GM12878 (cell line): ENCODE measurements around the gene ATP5F1A. TPM values are rescaled to one million over a fixed set of nuclear protein-coding genes. Genes with fewer than 3 reads are reported as not detected.

Experiments
- ATAC-seq: fragments of 200-7000 bp; cut with Tn5 transposase; 3 replicates; pipeline ENCODE4 v1.9.1; 2020; ENCODE audit warnings: mild to moderate bottlenecking, moderate library complexity
- BruUV-seq: library from RNA; stranded (reverse); fragments of 400-500 nt; replicated peaks from 2 replicates; lab custom pipeline; 2021; lab: Mats Ljungman, UMichigan
- CTCF ChIA-PET: fragments of 300-600 bp; sonication (Branson Sonifier 250); formaldehyde crosslinking; extraction: SDS; loops from one replicate; lab custom pipeline; 2021; ENCODE audit warnings: inconsistent platforms; lab: Yijun Ruan, JAX
- POLR2A ChIA-PET: fragments of 350-600 bp; formaldehyde crosslinking; extraction: SDS; loops from one replicate; lab custom pipeline; 2021; ENCODE audit warnings: inconsistent platforms; lab: Charles Lee
- RAD21 ChIA-PET: fragments of 300-600 bp; sonication (Branson Sonifier 250); formaldehyde crosslinking; loops from one replicate; lab custom pipeline; 2023; ENCODE audit warnings: antibody characterized with exemption; ENCODE audit not compliant: unreplicated experiment; lab: Charles Lee
- SMC1A ChIA-PET: fragments of 300-600 bp; sonication (Branson Sonifier 250); formaldehyde crosslinking; loops from one replicate; lab custom pipeline; 2023; ENCODE audit not compliant: unreplicated experiment, uncharacterized antibody; lab: Charles Lee
- DNase-seq: peaks from one replicate; pipeline ENCODE4 v3.0.0-alpha.2; 2011; ENCODE audit warnings: low read depth, low spot score
- FAIRE-seq: peaks from 3 replicates; lab custom pipeline; 2011; peaks lifted over from hg19 to GRCh38; lab: Jason Lieb, UNC
- H2AFZ ChIP-seq: 2 replicates; pipeline ENCODE4 v1.6.0; 2011; ENCODE audit warnings: low read depth, low read length, control low read depth; ENCODE audit not compliant: control insufficient read depth
- H3K27ac ChIP-seq: 2 replicates; pipeline ENCODE4 v1.5.1; 2011; ENCODE audit warnings: control low read depth; ENCODE audit not compliant: control insufficient read depth, insufficient read depth
- H3K27me3 ChIP-seq, 2 experiments: replicated peaks in 1 of 2; 2 replicates each; pipeline versions ENCODE4 v1.6.0 to v1.6.1; 2011; ENCODE audit warnings: low read length in 1 of 2; ENCODE audit not compliant: control insufficient read depth in 2 of 2, insufficient read depth in 2 of 2
- H3K36me3 ChIP-seq, 2 experiments: 2 replicates each; pipeline ENCODE4 v1.5.1; 2011; ENCODE audit warnings: low read length in 1 of 2; ENCODE audit not compliant: control insufficient read depth in 2 of 2, insufficient read depth in 2 of 2
- H3K4me1 ChIP-seq: 2 replicates; pipeline ENCODE4 v1.6.1; 2011; ENCODE audit warnings: mild to moderate bottlenecking, low read length, moderate library complexity, mixed read lengths; ENCODE audit not compliant: control insufficient read depth, insufficient read depth
- H3K4me2 ChIP-seq: 2 replicates; pipeline ENCODE4 v1.6.0; 2011; ENCODE audit warnings: control low read depth; ENCODE audit not compliant: control insufficient read depth, insufficient read depth
- H3K4me3 ChIP-seq: fragments of 200-600 bp; sonication (generic); 2 replicates; pipeline ENCODE4 v1.5.1; 2016
- H3K79me2 ChIP-seq: 2 replicates; pipeline ENCODE4 v1.6.0; 2011; ENCODE audit warnings: low read length; ENCODE audit not compliant: control insufficient read depth, insufficient read depth
- H3K9ac ChIP-seq: 2 replicates; pipeline ENCODE4 v1.8.0; 2011; ENCODE audit warnings: low read length, control low read depth, mixed read lengths; ENCODE audit not compliant: control insufficient read depth, insufficient read depth
- H3K9me3 ChIP-seq: replicated peaks from 3 replicates; pipeline ENCODE4 v1.5.1; 2011; ENCODE audit warnings: mild to moderate bottlenecking, low read length; ENCODE audit not compliant: control insufficient read depth, insufficient read depth
- H4K20me1 ChIP-seq: 2 replicates; pipeline ENCODE4 v1.6.0; 2011; ENCODE audit not compliant: control insufficient read depth, insufficient read depth
- BACH1 ChIP-seq: fragments of 450-650 bp; IDR thresholded peaks from 2 replicates; pipeline ENCODE4 v1.6.1; 2017; ENCODE audit warnings: mild to moderate bottlenecking, borderline replicate concordance
- CBFB ChIP-seq: IDR thresholded peaks from 2 replicates; pipeline ENCODE4 v1.6.1; 2016; ENCODE audit warnings: antibody characterized with exemption, low read depth
- CBX3 ChIP-seq: fragments of 200-600 bp; sonication (generic); IDR thresholded peaks from 2 replicates; pipeline ENCODE4 v1.6.1; 2016; ENCODE audit warnings: low read depth, borderline replicate concordance
- CREB1 ChIP-seq: IDR thresholded peaks from 2 replicates; pipeline ENCODE4 v1.6.1; 2012; ENCODE audit warnings: low read depth, mild to moderate bottlenecking, inconsistent platforms
- CREM ChIP-seq: IDR thresholded peaks from 2 replicates; pipeline ENCODE4 v1.6.1; 2014; ENCODE audit warnings: antibody characterized with exemption, low read depth
- DPF2 ChIP-seq: fragments of 450-650 bp; IDR thresholded peaks from 2 replicates; pipeline ENCODE4 v1.6.1; 2017; ENCODE audit warnings: mild to moderate bottlenecking
- EGR1 ChIP-seq, 2 experiments: IDR thresholded peaks; 1 replicate in 1 of 2; 2 replicates in 1 of 2; pipeline ENCODE4 v1.6.1; 2011 to 2012; ENCODE audit warnings: low read depth in 2 of 2, low read length in 2 of 2, borderline replicate concordance in 1 of 2, mild to moderate bottlenecking in 1 of 2, moderate library complexity in 1 of 2
- GATAD2B ChIP-seq: fragments of 450-650 bp; conservative IDR thresholded peaks from 2 replicates; pipeline ENCODE4 v1.6.1; 2017; ENCODE audit warnings: low read depth, mild to moderate bottlenecking, moderate library complexity
- IKZF1 ChIP-seq: fragments of 450-650 bp; conservative IDR thresholded peaks from 2 replicates; pipeline ENCODE4 v1.6.1; 2017; ENCODE audit warnings: antibody characterized with exemption, mild to moderate bottlenecking
- IKZF2 ChIP-seq, 2 experiments: fragments of 450-650 bp; IDR thresholded peaks; 2 replicates each; pipeline ENCODE4 v1.6.1; 2017; ENCODE audit warnings: mild to moderate bottlenecking in 2 of 2, moderate library complexity in 2 of 2
- IRF4 ChIP-seq: IDR thresholded peaks from 2 replicates; pipeline ENCODE4 v1.6.1; 2011; ENCODE audit warnings: low read depth, low read length
- MEF2B ChIP-seq: fragments of 450-650 bp; IDR thresholded peaks from 2 replicates; pipeline ENCODE4 v1.6.1; 2018; ENCODE audit warnings: mild to moderate bottlenecking, moderate library complexity; ENCODE audit not compliant: partially characterized antibody, poor library complexity, severe bottlenecking
- NFYB ChIP-seq: IDR thresholded peaks from 2 replicates; pipeline ENCODE4 v1.6.1; 2011; ENCODE audit warnings: low read depth, mild to moderate bottlenecking, low read length, improper control_type of control experiment, moderate library complexity; ENCODE audit not compliant: insufficient read depth
- POLR2A ChIP-seq: IDR thresholded peaks from 2 replicates; pipeline ENCODE4 v1.6.1; 2011; ENCODE audit warnings: low read depth, mild to moderate bottlenecking, low read length
- SMARCA5 ChIP-seq: fragments of 450-650 bp; IDR thresholded peaks from 2 replicates; pipeline ENCODE4 v1.6.1; 2017; ENCODE audit warnings: mild to moderate bottlenecking
- SPI1 ChIP-seq: IDR thresholded peaks from 2 replicates; pipeline ENCODE4 v1.6.1; 2011; ENCODE audit warnings: low read depth, mild to moderate bottlenecking, low read length, moderate library complexity, borderline replicate concordance; ENCODE audit not compliant: insufficient read depth
- SREBF1 ChIP-seq: IDR thresholded peaks from 2 replicates; pipeline ENCODE4 v1.6.1; 2012; ENCODE audit warnings: mild to moderate bottlenecking, low read length
- TAF1 ChIP-seq: IDR thresholded peaks from 2 replicates; pipeline ENCODE4 v1.6.1; 2011; ENCODE audit warnings: mild to moderate bottlenecking, low read depth, low read length, borderline replicate concordance
- YBX1 ChIP-seq: fragments of 450-650 bp; IDR thresholded peaks from 2 replicates; pipeline ENCODE4 v1.6.1; 2016; ENCODE audit warnings: antibody characterized with exemption
- ZNF622 ChIP-seq: fragments of 450-650 bp; IDR thresholded peaks from 2 replicates; pipeline ENCODE4 v1.6.1; 2017; ENCODE audit warnings: mild to moderate bottlenecking, inconsistent platforms
- WGBS: methylation state at CpG from one replicate; pipeline ENCODE4 v1.1.6; 2016; ENCODE audit warnings: low lambda C conversion rate; ENCODE audit not compliant: insufficient replicate concordance, insufficient coverage; ENCODE audit errors: missing lambda C conversion rate; 5-methylcytosine and 5-hydroxymethylcytosine counted together
- in situ Hi-C: fragments of 300-500 bp; cut with MboI; formaldehyde crosslinking; loops from 9 replicates; pipeline ENCODE4 v1.14.3; 2018; ENCODE audit warnings: mixed read lengths
- intact Hi-C: fragments of 100-400 bp; cut with micrococcal nuclease; formaldehyde crosslinking; loops from one replicate; pipeline ENCODE4 v1.14.2; 2022; ENCODE audit not compliant: unreplicated experiment
- polyA plus RNA-seq, 11 experiments: library from polyadenylated mRNA; depleted of rRNA in 4 of 11; unstranded in 6 of 11; stranded (reverse) in 5 of 11; fragments of >200 nt; fragmentation: Nextera tagmentation in 4 of 11; fragmentation: Illumina TruSeq in 1 of 11; extraction: Ambion mirVana in 4 of 11; extraction: Trizol in 1 of 11; gene quantifications; 1 replicate in 1 of 11; 2 replicates in 10 of 11; pipeline versions ENCODE4 v1.2.1 to v1.2.3, GENCODE V29; 2011 to 2016; ENCODE audit warnings: inconsistent platforms in 2 of 11, missing spikeins in 2 of 11, low read depth in 1 of 11
- total RNA-seq, 4 experiments: library from RNA; depleted of rRNA in 3 of 4; stranded (reverse); fragments of >200 nt in 3 of 4; fragmentation: Illumina TruSeq in 1 of 4; extraction: Trizol in 1 of 4; gene quantifications; 2 replicates each; pipeline versions ENCODE4 v1.2.1 to v1.2.3, GENCODE V29; 2013 to 2021
- TF ChIP-seq, protein P1 (sequence below): fragments of 450-650 bp; IDR thresholded peaks from 2 replicates; pipeline ENCODE4 v1.6.1; 2018; ENCODE audit warnings: mild to moderate bottlenecking, low read depth, moderate library complexity; ENCODE audit not compliant: partially characterized antibody

ATP5F1A gene
- total and polyA plus RNA-seq, 10 of the 15 experiments (the other 5 are each of a cell fraction or from before 2014, with no cell fraction given) = 592 to 1,161 (median 723) TPM

DNA sequence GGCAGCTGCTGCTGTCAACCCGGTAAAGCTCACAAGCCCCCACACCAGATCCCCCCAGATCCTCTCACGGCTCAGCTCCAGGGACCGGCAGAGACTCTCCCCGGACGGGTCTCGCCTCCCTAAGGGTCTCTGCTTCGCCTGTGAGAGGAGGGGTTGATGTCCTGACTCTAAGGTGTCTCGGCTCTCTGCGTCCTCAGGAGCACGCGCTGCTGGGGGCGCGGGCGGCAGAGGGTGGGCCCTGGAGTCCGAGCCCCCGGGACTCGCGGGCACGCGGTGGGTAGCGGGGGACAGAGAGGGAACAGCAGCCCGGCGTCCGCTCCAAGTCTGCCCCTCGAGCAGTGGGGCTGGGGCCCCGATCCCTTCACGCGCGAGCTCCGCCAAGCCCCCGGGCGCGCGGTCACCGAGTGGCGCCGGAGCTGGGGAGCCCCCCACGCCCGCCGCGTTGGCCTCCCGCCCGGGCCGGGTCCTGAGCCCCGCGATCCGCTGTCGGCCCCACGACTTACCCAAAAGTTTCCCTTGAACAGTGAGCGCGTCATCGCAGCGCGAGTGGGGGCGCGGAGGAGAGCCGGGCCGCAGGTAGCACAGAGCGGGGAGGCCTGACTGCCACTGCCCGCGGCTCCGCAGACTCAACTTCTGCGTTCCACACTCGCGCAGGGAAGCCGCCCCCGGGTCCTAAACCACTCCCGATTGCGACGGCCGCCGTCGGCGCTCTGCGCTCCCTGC lies 26.3 kb downstream of the ATP5F1A start, which contains the start of gene PSTPIP2:
Gene PSTPIP2 (minus strand): TSS at position 608 of the 723 bp plus-strand sequence. CDS start 72 bp downstream, at position 536.
- H3K79me2 ChIP-seq = no peaks in the 10 kb centered on the region; the same call in none of the 2 replicates
- H3K9ac ChIP-seq = peak within 1 kb of the TSS; percentile 66
- H3K27ac ChIP-seq = peak within 1 kb of the TSS; percentile 37
- intact Hi-C loops (loop anchor here (2.0 to 5.0 kb wide), 3 partner anchors 95 to 380 kb away; no protein-coding TSS in a partner anchor), in situ Hi-C loops (loop anchor here (5.0 to 10.0 kb wide), 2 partner anchors 150 to 377 kb away; no protein-coding TSS in a partner anchor)
- H3K36me3 ChIP-seq = no peaks in the 10 kb centered on the region; a peak in 1 of 4 replicates
- WGBS = 8% methylated on average over 61 of the region's 75 CpGs
- POLR2A ChIA-PET = no interaction called here
- FAIRE-seq = no peak
- H3K4me3 ChIP-seq = peak within 1 kb of the TSS; percentile 66
- RAD21 ChIA-PET = interaction anchor here (0.8 to 2.5 kb wide), 3 partner anchors 12 to 406 kb away, joined by 3 to 39 read pairs (median 3); no protein-coding TSS in a partner anchor
- peaks cover 14% of the 10 kb centered on the region for H3K4me1 ChIP-seq
- ATAC-seq = peak; percentile 58
- peak within 1 kb of the TSS; percentile 71 for H2AFZ ChIP-seq
- H3K4me2 ChIP-seq = peak within 1 kb of the TSS; percentile 49
- no peaks in the 10 kb centered on the region; the same call in 2 of the 3 replicates for H3K9me3 ChIP-seq
- H4K20me1 ChIP-seq = no peaks in the 10 kb centered on the region
- no TSS peak for BruUV-seq
- no peaks in the 10 kb centered on the region; a peak in 1 of 4 replicates for H3K27me3 ChIP-seq
- DNase-seq = no peak
- SMC1A ChIA-PET = interaction anchor here (0.7 to 1.6 kb wide), 3 partner anchors 119 to 406 kb away, joined by 3 to 5 read pairs (median 5); no protein-coding TSS in a partner anchor
- CTCF ChIA-PET = interaction anchor here (0.7 to 5.4 kb wide), 6 partner anchors 35 to 407 kb away, joined by 3 to 78 read pairs (median 10); no protein-coding TSS in a partner anchor
- TF ChIP-seq CREM = peak; percentile 38
- TF ChIP-seq SPI1 = no peak
- 0 out of 2 replicates have a peak, but pooled peaks have one; percentile 28 for TF ChIP-seq IKZF1
- no peak for TF ChIP-seq CBFB
- no peak for TF ChIP-seq MEF2B
- TF ChIP-seq DPF2 = peak; percentile 22; the same call in 1 of the 2 replicates
- no peak for TF ChIP-seq SMARCA5
- no peak for TF ChIP-seq YBX1
- TF ChIP-seq EGR1 (IDR thresholded peaks at IDR 0.05; ENCODE audit: borderline replicate concordance in 1 of 2, low read depth in 2 of 2, low read length in 2 of 2) = peak in 1 of 2 experiments; percentile 59; a peak in 1 of 3 replicates
- peak; percentile 84 for TF ChIP-seq POLR2A
- peak; percentile 73; the same call in 1 of the 2 replicates for TF ChIP-seq TAF1
- TF ChIP-seq IRF4 = no peak
- TF ChIP-seq BACH1 = 0 out of 2 replicates have a peak, but pooled peaks have one; percentile 32
- TF ChIP-seq GATAD2B = 0 out of 2 replicates have a peak, but pooled peaks have one; percentile 51
- TF ChIP-seq CBX3 = no peak
- TF ChIP-seq NFYB = no peak
- 0 out of 2 replicates have a peak, but pooled peaks have one; percentile 50 for TF ChIP-seq CREB1
- no peak for TF ChIP-seq IKZF2 (IDR thresholded peaks at IDR 0.05)
- TF ChIP-seq, protein P1, sequence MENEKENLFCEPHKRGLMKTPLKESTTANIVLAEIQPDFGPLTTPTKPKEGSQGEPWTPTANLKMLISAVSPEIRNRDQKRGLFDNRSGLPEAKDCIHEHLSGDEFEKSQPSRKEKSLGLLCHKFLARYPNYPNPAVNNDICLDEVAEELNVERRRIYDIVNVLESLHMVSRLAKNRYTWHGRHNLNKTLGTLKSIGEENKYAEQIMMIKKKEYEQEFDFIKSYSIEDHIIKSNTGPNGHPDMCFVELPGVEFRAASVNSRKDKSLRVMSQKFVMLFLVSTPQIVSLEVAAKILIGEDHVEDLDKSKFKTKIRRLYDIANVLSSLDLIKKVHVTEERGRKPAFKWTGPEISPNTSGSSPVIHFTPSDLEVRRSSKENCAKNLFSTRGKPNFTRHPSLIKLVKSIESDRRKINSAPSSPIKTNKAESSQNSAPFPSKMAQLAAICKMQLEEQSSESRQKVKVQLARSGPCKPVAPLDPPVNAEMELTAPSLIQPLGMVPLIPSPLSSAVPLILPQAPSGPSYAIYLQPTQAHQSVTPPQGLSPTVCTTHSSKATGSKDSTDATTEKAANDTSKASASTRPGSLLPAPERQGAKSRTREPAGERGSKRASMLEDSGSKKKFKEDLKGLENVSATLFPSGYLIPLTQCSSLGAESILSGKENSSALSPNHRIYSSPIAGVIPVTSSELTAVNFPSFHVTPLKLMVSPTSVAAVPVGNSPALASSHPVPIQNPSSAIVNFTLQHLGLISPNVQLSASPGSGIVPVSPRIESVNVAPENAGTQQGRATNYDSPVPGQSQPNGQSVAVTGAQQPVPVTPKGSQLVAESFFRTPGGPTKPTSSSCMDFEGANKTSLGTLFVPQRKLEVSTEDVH = no peak
- TF ChIP-seq ZNF622 = no peak
- TF ChIP-seq SREBF1 = no peak
